AG09309 (cell line): Measurements from ENCODE around the gene KCNJ5.

Source experiments
- DNase-seq: peaks from one replicate; pipeline ENCODE4 v3.0.0-alpha.2; 2010; ENCODE audit warnings: low read depth
- H3K4me3 ChIP-seq: 2 replicates; pipeline ENCODE4 v1.5.1; 2011; ENCODE audit warnings: mild to moderate bottlenecking, low read depth, low read length, moderate library complexity; ENCODE audit not compliant: control insufficient read depth
- TF ChIP-seq, protein P1 (sequence below): IDR thresholded peaks from 2 replicates; pipeline ENCODE4 v1.5.1; 2011; ENCODE audit warnings: mild to moderate bottlenecking, low read depth, low read length, inconsistent platforms; ENCODE audit not compliant: insufficient read depth, control insufficient read depth; ENCODE audit errors: missing control alignments

KCNJ5 gene

DNA sequence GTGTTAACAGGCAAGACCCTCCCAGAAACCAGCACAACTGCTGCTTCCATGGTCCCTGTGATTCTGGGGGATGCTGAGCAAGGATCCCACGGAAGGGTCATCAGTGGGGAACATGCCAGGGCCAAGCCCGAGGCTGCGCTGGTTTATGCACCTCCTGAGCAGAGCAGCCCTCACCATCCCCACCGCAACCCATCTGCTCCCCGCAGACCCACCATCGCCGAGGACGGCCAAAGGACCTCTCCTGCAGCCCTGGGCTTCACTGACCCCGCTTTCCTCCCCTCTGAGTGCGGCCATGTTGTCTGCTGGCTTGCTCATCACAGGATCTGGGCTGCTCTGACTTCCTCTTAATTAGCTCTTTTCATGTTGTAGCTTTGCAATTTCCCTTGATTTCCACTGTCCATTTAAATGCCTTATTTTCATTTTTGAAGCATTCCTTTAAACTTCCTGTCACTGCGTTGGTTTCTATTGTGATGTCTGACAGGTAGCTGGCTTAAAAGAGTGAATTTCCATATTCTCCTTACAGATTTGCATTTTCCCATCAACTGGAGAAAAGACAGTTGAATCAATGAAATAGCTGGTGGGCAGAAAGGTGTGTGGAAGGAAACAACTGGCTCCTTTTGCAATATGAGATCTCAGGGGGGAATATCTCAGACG, 36.7 kb downstream of the KCNJ5 start:
- no peak overlapping the region for H3K4me3 ChIP-seq
- TF ChIP-seq, protein P1, sequence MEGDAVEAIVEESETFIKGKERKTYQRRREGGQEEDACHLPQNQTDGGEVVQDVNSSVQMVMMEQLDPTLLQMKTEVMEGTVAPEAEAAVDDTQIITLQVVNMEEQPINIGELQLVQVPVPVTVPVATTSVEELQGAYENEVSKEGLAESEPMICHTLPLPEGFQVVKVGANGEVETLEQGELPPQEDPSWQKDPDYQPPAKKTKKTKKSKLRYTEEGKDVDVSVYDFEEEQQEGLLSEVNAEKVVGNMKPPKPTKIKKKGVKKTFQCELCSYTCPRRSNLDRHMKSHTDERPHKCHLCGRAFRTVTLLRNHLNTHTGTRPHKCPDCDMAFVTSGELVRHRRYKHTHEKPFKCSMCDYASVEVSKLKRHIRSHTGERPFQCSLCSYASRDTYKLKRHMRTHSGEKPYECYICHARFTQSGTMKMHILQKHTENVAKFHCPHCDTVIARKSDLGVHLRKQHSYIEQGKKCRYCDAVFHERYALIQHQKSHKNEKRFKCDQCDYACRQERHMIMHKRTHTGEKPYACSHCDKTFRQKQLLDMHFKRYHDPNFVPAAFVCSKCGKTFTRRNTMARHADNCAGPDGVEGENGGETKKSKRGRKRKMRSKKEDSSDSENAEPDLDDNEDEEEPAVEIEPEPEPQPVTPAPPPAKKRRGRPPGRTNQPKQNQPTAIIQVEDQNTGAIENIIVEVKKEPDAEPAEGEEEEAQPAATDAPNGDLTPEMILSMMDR: no peak
- DNase-seq: no peak

GRCh38 chr11:128928400-128928799, 37.2 kb downstream of the KCNJ5 start:
- TF ChIP-seq, protein P1: no peak
- DNase-seq: no peak
- no peak overlapping the region for H3K4me3 ChIP-seq

GRCh38 chr11:128929468-128929867, 38.3 kb downstream of the KCNJ5 start:
- TF ChIP-seq, protein P1: no peak
- no peak overlapping the region for H3K4me3 ChIP-seq
- no peak for DNase-seq

DNA sequence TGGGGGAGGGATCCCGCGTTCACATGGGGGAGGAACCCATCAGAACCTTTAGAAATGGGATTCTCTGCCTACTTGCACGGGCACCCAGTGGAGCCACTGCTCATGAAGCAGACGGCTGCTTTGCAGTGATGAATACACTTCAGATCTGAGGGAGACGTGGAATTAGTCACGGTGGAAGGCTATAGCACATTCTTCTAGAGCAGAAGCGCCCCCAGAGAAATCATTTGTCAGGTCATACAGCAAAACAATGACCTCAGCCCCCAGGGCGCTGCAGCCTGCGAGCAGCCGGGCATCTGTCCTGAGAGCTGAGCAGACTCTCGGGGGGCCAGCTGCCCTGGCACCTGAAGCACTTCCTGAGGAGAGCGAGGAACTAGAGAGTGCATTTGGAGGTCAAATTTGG, 38.8 kb downstream of the KCNJ5 start:
- TF ChIP-seq, protein P1: no peak
- H3K4me3 ChIP-seq: no peak overlapping the region
- no peak for DNase-seq

- no peak for DNase-seq
- TF ChIP-seq, protein P1: no peak
Observed at GRCh38 chr11:128931066-128931465, 39.9 kb downstream of the KCNJ5 start.

GRCh38 chr11:128931668-128932067, 40.5 kb downstream of the KCNJ5 start:
- H3K4me3 ChIP-seq: no peak overlapping the region
- no peak for DNase-seq
- TF ChIP-seq, protein P1: no peak

More at GRCh38 chr11:128931066-128931465, 39.9 kb downstream of the KCNJ5 start:
- no peak overlapping the region for H3K4me3 ChIP-seq
